HCT116 (cell line): ENCODE measurements around the gene FBXL15. TPM values are rescaled to one million over a fixed set of nuclear protein-coding genes. Genes with fewer than 3 reads are reported as not detected.

Source experiments
- ATAC-seq: fragments of 200-7000 bp; cut with Tn5 transposase; 2 replicates; pipeline ENCODE4 v1.9.1; 2020; ENCODE audit warnings: mild to moderate bottlenecking, moderate library complexity
- BruUV-seq: library from RNA; stranded (reverse); fragments of 400-500 nt; replicated peaks from 2 replicates; lab custom pipeline; 2021; lab: Mats Ljungman, UMichigan
- CTCF ChIA-PET: fragments of 300-600 bp; sonication (Branson Sonifier 250); formaldehyde crosslinking; loops from one replicate; lab custom pipeline; 2021; ENCODE audit warnings: antibody characterized with exemption; lab: Charles Lee
- POLR2A ChIA-PET: fragments of 300-600, 350-600 bp; sonication (Branson Sonifier 250); formaldehyde crosslinking; loops from one replicate; lab custom pipeline; 2021; ENCODE audit warnings: antibody characterized with exemption; lab: Charles Lee
- RAD21 ChIA-PET, 2 experiments: fragments of 300-600 bp; sonication (Branson Sonifier 250); formaldehyde crosslinking; loops; one replicate each; lab custom pipeline; 2023; ENCODE audit warnings: low total read pairs in 2 of 2; ENCODE audit not compliant: uncharacterized antibody in 2 of 2, unreplicated experiment in 2 of 2, low non-redundant PET in 1 of 2; lab: Charles Lee
- DNase-seq: peaks from one replicate; pipeline ENCODE4 v3.0.0-alpha.2; 2010; ENCODE audit warnings: low read depth, low spot score
- H2AFZ ChIP-seq: fragments of 200-600 bp; shearing (Covaris generic), sonication (generic); 2 replicates; pipeline ENCODE4 v1.6.1; 2017; ENCODE audit warnings: low read depth, mixed run types, mixed read lengths, antibody characterized with exemption, low read length; ENCODE audit not compliant: poor library complexity, severe bottlenecking
- H3K27ac ChIP-seq: 2 replicates; pipeline ENCODE4 v1.5.1; 2012; ENCODE audit warnings: low read depth, low read length
- H3K27me3 ChIP-seq: fragments of 200-600 bp; sonication (generic); 2 replicates; pipeline ENCODE4 v1.6.1; 2016; ENCODE audit warnings: mixed run types, low read length, mixed read lengths; ENCODE audit not compliant: insufficient read depth
- H3K36me3 ChIP-seq, 2 experiments: fragments of 200-500 bp in 1 of 2; fragments of 200-600 bp in 1 of 2; sonication (Bioruptor generic) in 1 of 2; sonication (generic) in 1 of 2; 2 replicates each; pipeline versions ENCODE4 v1.5.1 to v1.6.1; 2014 to 2016; ENCODE audit warnings: low read length in 2 of 2, inconsistent platforms in 1 of 2, mixed read lengths in 1 of 2, mixed run types in 1 of 2; ENCODE audit not compliant: insufficient read depth in 2 of 2, control insufficient read depth in 1 of 2
- H3K4me1 ChIP-seq, 2 experiments: fragments of 200-600 bp in 1 of 2; sonication (generic) in 1 of 2; 2 replicates each; pipeline versions ENCODE4 v1.5.1 to v1.6.1; 2012 to 2017; ENCODE audit warnings: low read length in 2 of 2, inconsistent platforms in 1 of 2, mild to moderate bottlenecking in 1 of 2, mixed read lengths in 1 of 2, mixed run types in 1 of 2, moderate library complexity in 1 of 2; ENCODE audit not compliant: insufficient read depth in 2 of 2, control insufficient read depth in 1 of 2
- H3K4me2 ChIP-seq: fragments of 200-600 bp; sonication (generic); 2 replicates; pipeline ENCODE4 v1.6.1; 2017; ENCODE audit warnings: mixed run types, low read length, mixed read lengths
- H3K4me3 ChIP-seq, 2 experiments: fragments of 200-600 bp in 1 of 2; sonication (generic) in 1 of 2; replicated peaks in 1 of 2; 2 replicates each; pipeline ENCODE4 v1.5.1; 2011 to 2016; ENCODE audit warnings: low read length in 2 of 2, control low read depth in 1 of 2, low read depth in 1 of 2, mild to moderate bottlenecking in 1 of 2, mixed read lengths in 1 of 2, mixed run types in 1 of 2
- H3K79me2 ChIP-seq: fragments of 200-600 bp; sonication (generic); 2 replicates; pipeline ENCODE4 v1.6.1; 2017; ENCODE audit warnings: mild to moderate bottlenecking, mixed run types, low read length, moderate library complexity, mixed read lengths; ENCODE audit not compliant: insufficient read depth
- H3K9ac ChIP-seq: fragments of 200-600 bp; sonication (generic); 2 replicates; pipeline ENCODE4 v1.6.1; 2016; ENCODE audit warnings: low read length, mixed read lengths
- H3K9me2 ChIP-seq: fragments of 200-600 bp; sonication (generic), shearing (Covaris generic); 2 replicates; pipeline ENCODE4 v1.6.1; 2017; ENCODE audit warnings: mixed run types, mild to moderate bottlenecking, moderate library complexity; ENCODE audit not compliant: insufficient read depth
- H3K9me3 ChIP-seq, 2 experiments: fragments of 200-500 bp in 1 of 2; fragments of 200-600 bp in 1 of 2; sonication (Bioruptor generic) in 1 of 2; sonication (generic) in 1 of 2; 2 replicates each; pipeline ENCODE4 v1.6.1; 2014 to 2017; ENCODE audit warnings: low read length in 2 of 2, mixed read lengths in 2 of 2, inconsistent platforms in 1 of 2, low read depth in 1 of 2, mild to moderate bottlenecking in 1 of 2, mixed run types in 1 of 2, moderate library complexity in 1 of 2; ENCODE audit not compliant: control insufficient read depth in 1 of 2, insufficient read depth in 1 of 2
- H4K20me1 ChIP-seq: fragments of 200-600 bp; sonication (generic), shearing (Covaris generic); 2 replicates; pipeline ENCODE4 v1.6.1; 2017; ENCODE audit warnings: mixed run types, mild to moderate bottlenecking, moderate library complexity; ENCODE audit not compliant: insufficient read depth
- ATF3 ChIP-seq: IDR thresholded peaks from 2 replicates; pipeline ENCODE4 v1.6.1; 2012
- CBX3 ChIP-seq: IDR thresholded peaks from 2 replicates; pipeline ENCODE4 v1.6.1; 2012; ENCODE audit warnings: low read depth
- CEBPB ChIP-seq: IDR thresholded peaks from 2 replicates; pipeline ENCODE4 v1.6.1; 2012; ENCODE audit warnings: low read depth
- CTCF ChIP-seq, 3 experiments: fragments of 200-600 bp in 1 of 3; sonication (generic) in 1 of 3; IDR thresholded peaks in 2 of 3; conservative IDR thresholded peaks in 1 of 3; 2 replicates each; pipeline ENCODE4 v1.5.1; 2012 to 2017; ENCODE audit warnings: low read depth in 2 of 3, low read length in 2 of 3, antibody characterized with exemption in 1 of 3, borderline replicate concordance in 1 of 3, control low read depth in 1 of 3, mild to moderate bottlenecking in 1 of 3, mixed read lengths in 1 of 3, mixed run types in 1 of 3, moderate library complexity in 1 of 3; ENCODE audit not compliant: insufficient read depth in 1 of 3
- ELF1 ChIP-seq: IDR thresholded peaks from 2 replicates; pipeline ENCODE4 v1.6.1; 2012; ENCODE audit warnings: low read depth, borderline replicate concordance
- EZH2 ChIP-seq: fragments of 200-600 bp; sonication (generic); IDR thresholded peaks from 2 replicates; pipeline ENCODE4 v1.6.1; 2017; ENCODE audit warnings: antibody characterized with exemption, mixed run types
- EZH2phosphoT487 ChIP-seq: fragments of 200-600 bp; IDR thresholded peaks from 2 replicates; pipeline ENCODE4 v1.6.1; 2018; ENCODE audit warnings: antibody characterized with exemption, borderline replicate concordance
- FOSL1 ChIP-seq: IDR thresholded peaks from 2 replicates; pipeline ENCODE4 v1.6.1; 2012; ENCODE audit warnings: low read depth
- JUND ChIP-seq: IDR thresholded peaks from 2 replicates; pipeline ENCODE4 v1.6.1; 2012
- POLR2A ChIP-seq: IDR thresholded peaks from 2 replicates; pipeline ENCODE4 v1.7.0; 2011; ENCODE audit warnings: borderline replicate concordance; ENCODE audit not compliant: insufficient read depth, insufficient read length; ENCODE audit errors: extremely low read depth
- POLR2AphosphoS5 ChIP-seq: IDR thresholded peaks from 2 replicates; pipeline ENCODE4 v1.6.1; 2011; ENCODE audit warnings: mild to moderate bottlenecking, low read depth, low read length, moderate library complexity
- RAD21 ChIP-seq: IDR thresholded peaks from 2 replicates; pipeline ENCODE4 v1.6.1; 2012; ENCODE audit warnings: low read depth, mild to moderate bottlenecking
- SIN3A ChIP-seq: IDR thresholded peaks from 2 replicates; pipeline ENCODE4 v1.6.1; 2012; ENCODE audit warnings: low read depth
- SP1 ChIP-seq: IDR thresholded peaks from 2 replicates; pipeline ENCODE4 v1.6.1; 2012; ENCODE audit warnings: low read depth
- TCF7L2 ChIP-seq: IDR thresholded peaks from 2 replicates; pipeline ENCODE4 v1.7.0; 2011; ENCODE audit warnings: borderline replicate concordance, inconsistent platforms; ENCODE audit not compliant: insufficient read depth, insufficient read length; ENCODE audit errors: extremely low read depth
- YY1 ChIP-seq: IDR thresholded peaks from 2 replicates; pipeline ENCODE4 v1.6.1; 2011; ENCODE audit warnings: low read length, low read depth, moderate library complexity, mild to moderate bottlenecking; ENCODE audit not compliant: insufficient replicate concordance; ENCODE audit errors: extremely low read depth
- ZFX ChIP-seq: fragments of 450-650 bp; IDR thresholded peaks from 2 replicates; pipeline ENCODE4 v1.6.1; 2017
- ZNF274 ChIP-seq: fragments of 200-500 bp; sonication (Bioruptor generic); IDR thresholded peaks from 2 replicates; pipeline ENCODE4 v1.6.1; 2014; ENCODE audit warnings: mild to moderate bottlenecking, low read depth, low read length, inconsistent platforms
- intact Hi-C: fragments of 100-400 bp; cut with micrococcal nuclease; formaldehyde crosslinking; loops from 2 replicates; pipeline ENCODE4 v1.10.0; 2022
- total RNA-seq: library from RNA; stranded (reverse); gene quantifications from one replicate; pipeline ENCODE4 v1.2.1, GENCODE V29; 2021; ENCODE audit not compliant: unreplicated experiment

The FBXL15 gene
- total RNA-seq, 1 experiment from 2014 or later: 21.1 TPM

- TF ChIP-seq FOSL1 (no peak), RAD21 (no peak), ZFX (no peak), POLR2A (no peak), ZNF274 (no peak), ELF1 (no peak), TCF7L2 (no peak), SP1 (no peak), EZH2 (no peak), ATF3 (no peak), CEBPB (no peak)
These were observed 15.7 kb downstream of the FBXL15 start (continued) for GRCh38 chr10:102436312-102436711.

- Histone ChIP-seq H3K9me2 (no peaks in the 10 kb centered on the region), H3K9me3 (no peaks in the 10 kb centered on the region), H3K79me2 (no peaks in the 10 kb centered on the region), H3K27me3 (peaks cover 7% of the 10 kb centered on the region; the same call in 1 of the 2 replicates), H3K4me2 (no peak overlapping the region), H3K36me3 (no peaks in the 10 kb centered on the region), H3K9ac (no peak overlapping the region), H4K20me1 (no peaks in the 10 kb centered on the region), H3K4me1 (peaks cover 0 to 13% of the 10 kb centered on the region in 2 experiments; a peak in 2 of 4 replicates), H3K27ac (no peak overlapping the region), H3K4me3 (no peak overlapping the region), H2AFZ (no peak overlapping the region)
- BruUV-seq: no TSS peak
- ChIA-PET POLR2A (interaction anchor here (1.0 kb wide), 1 partner anchor 16 kb away, joined by 3 read pairs; the partner anchor contains the start of gene FBXL15), RAD21 (no interaction called here), CTCF (no interaction called here)
- intact Hi-C loops: no loop called here
- TF ChIP-seq JUND: no peak
- no peak for TF ChIP-seq EZH2
- no peak for TF ChIP-seq SP1
- TF ChIP-seq RAD21: no peak
- TF ChIP-seq ELF1: no peak
- no peak for TF ChIP-seq ZNF274
- no peak for TF ChIP-seq POLR2A
- TF ChIP-seq CBX3: no peak
- TF ChIP-seq CTCF (IDR thresholded peaks at IDR 0.05 in 2 of 3, conservative IDR thresholded peaks at IDR 0.05 in 1 of 3; ENCODE audit: borderline replicate concordance in 1 of 3, insufficient read depth in 1 of 3, low read depth in 2 of 3, low read length in 2 of 3): no peak
- no peak for TF ChIP-seq SIN3A
- TF ChIP-seq POLR2AphosphoS5: no peak
- no peak for TF ChIP-seq YY1
- no peak for TF ChIP-seq CEBPB
- TF ChIP-seq EZH2phosphoT487: no peak
- ATAC-seq: no peak
- no peak for DNase-seq
These were observed 16.9 kb downstream of the FBXL15 start for GRCh38 chr10:102437515-102437914.
